ENCODE measurements around the gene PSG1.
"Not testable (repeated sequence)": the region's sequence is repeated elsewhere in the genome, so short reads cannot be mapped to it uniquely, and the experiment has no call there.

DNA sequence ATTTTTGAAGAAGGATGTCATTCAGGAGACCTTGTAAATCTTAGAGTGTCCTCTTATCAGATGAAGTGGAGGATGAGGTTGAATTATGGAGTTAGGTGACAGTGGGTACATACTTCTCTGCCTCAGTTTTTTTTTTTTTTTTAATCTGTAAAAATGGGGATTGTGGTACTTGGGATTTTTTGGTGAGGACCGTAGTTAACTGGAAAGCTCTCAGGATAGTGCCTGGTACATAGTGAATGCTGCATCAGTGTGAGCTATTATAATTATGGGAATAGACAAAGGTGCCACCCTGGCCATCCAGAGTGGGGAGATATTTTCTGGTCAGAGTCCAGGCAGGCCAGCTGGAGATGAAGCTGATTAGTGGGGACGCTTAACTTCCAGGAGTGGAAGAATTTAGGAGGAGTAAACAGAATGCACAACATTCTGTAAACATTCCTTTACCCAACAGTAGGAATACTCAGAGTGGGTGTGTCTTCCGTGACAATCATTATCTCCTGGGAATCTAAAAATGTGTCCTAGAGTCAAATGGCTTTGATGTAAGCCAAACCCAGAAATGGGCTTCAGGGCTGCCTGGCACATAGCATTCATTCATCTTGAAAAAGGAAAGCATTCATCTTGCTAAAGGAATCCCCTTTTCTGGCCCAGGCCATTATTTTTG lies 47.4 kb downstream of the PSG1 start:
- TF ChIP-seq, protein P1, sequence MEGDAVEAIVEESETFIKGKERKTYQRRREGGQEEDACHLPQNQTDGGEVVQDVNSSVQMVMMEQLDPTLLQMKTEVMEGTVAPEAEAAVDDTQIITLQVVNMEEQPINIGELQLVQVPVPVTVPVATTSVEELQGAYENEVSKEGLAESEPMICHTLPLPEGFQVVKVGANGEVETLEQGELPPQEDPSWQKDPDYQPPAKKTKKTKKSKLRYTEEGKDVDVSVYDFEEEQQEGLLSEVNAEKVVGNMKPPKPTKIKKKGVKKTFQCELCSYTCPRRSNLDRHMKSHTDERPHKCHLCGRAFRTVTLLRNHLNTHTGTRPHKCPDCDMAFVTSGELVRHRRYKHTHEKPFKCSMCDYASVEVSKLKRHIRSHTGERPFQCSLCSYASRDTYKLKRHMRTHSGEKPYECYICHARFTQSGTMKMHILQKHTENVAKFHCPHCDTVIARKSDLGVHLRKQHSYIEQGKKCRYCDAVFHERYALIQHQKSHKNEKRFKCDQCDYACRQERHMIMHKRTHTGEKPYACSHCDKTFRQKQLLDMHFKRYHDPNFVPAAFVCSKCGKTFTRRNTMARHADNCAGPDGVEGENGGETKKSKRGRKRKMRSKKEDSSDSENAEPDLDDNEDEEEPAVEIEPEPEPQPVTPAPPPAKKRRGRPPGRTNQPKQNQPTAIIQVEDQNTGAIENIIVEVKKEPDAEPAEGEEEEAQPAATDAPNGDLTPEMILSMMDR (IDR thresholded peaks at IDR 0.05): not testable (repeated sequence)
- TF ChIP-seq POLR2A (IDR thresholded peaks at IDR 0.05): not testable (repeated sequence)
